HepG2 (cell line): Measurements from ENCODE around the gene CCDC154. TPM values are rescaled to one million over a fixed set of nuclear protein-coding genes. Genes with fewer than 3 reads are reported as not detected.

ENCODE experiments used
- ATAC-seq: fragments of 200-7000 bp; cut with Tn5 transposase; 3 replicates; pipeline ENCODE4 v1.9.1; 2020; ENCODE audit warnings: mild to moderate bottlenecking, moderate library complexity
- BruUV-seq: library from RNA; stranded (reverse); fragments of 400-500 nt; replicated peaks from 2 replicates; lab custom pipeline; 2021; lab: Mats Ljungman, UMichigan
- CTCF ChIA-PET: fragments of 300-600 bp; formaldehyde crosslinking; extraction: SDS; loops from one replicate; lab custom pipeline; 2021; ENCODE audit warnings: low total read pairs, inconsistent platforms, low intra/inter-chr PET ratio; lab: Yijun Ruan, JAX
- POLR2A ChIA-PET: fragments of 350-600 bp; sonication (Branson Sonifier 250); formaldehyde crosslinking; loops from one replicate; lab custom pipeline; 2020; ENCODE audit warnings: antibody characterized with exemption, inconsistent platforms; lab: Yijun Ruan, JAX
- DNase-seq: peaks from one replicate; pipeline ENCODE4 v3.0.0-alpha.2; 2015; ENCODE audit warnings: low spot score
- FAIRE-seq: peaks from 3 replicates; lab custom pipeline; 2011; peaks lifted over from hg19 to GRCh38; lab: Jason Lieb, UNC
- H2AFZ ChIP-seq: one replicate; pipeline ENCODE4 v1.6.1; 2011; ENCODE audit warnings: low read length, inconsistent platforms
- H3K27ac ChIP-seq: fragments of 300-600 bp; 3 replicates; pipeline ENCODE4 v1.8.0; 2011; ENCODE audit warnings: mixed run types, mild to moderate bottlenecking, mixed read lengths, low read length, inconsistent platforms; ENCODE audit not compliant: insufficient read depth; ENCODE audit errors: extremely low read length
- H3K27me3 ChIP-seq, 2 experiments: fragments of 200-600 bp in 1 of 2; 2 replicates in 1 of 2; 3 replicates in 1 of 2; pipeline versions ENCODE4 v1.6.0 to v1.8.0; 2011; ENCODE audit warnings: low read length in 2 of 2, mild to moderate bottlenecking in 2 of 2, moderate library complexity in 2 of 2, inconsistent platforms in 1 of 2; ENCODE audit not compliant: insufficient read depth in 2 of 2, control insufficient read depth in 1 of 2
- H3K36me3 ChIP-seq, 2 experiments: fragments of 200-600 bp in 1 of 2; replicated peaks in 1 of 2; 2 replicates in 1 of 2; 3 replicates in 1 of 2; pipeline versions ENCODE4 v1.5.1 to v1.8.0; 2011; ENCODE audit warnings: low read length in 2 of 2, inconsistent platforms in 1 of 2; ENCODE audit not compliant: insufficient read depth in 2 of 2, control insufficient read depth in 1 of 2
- H3K4me1 ChIP-seq: 2 replicates; pipeline ENCODE4 v1.5.1; 2012; ENCODE audit warnings: low read length, inconsistent platforms; ENCODE audit not compliant: insufficient read depth
- H3K4me2 ChIP-seq: 2 replicates; pipeline ENCODE4 v1.6.0; 2011; ENCODE audit warnings: low read depth, low read length, inconsistent platforms
- H3K4me3 ChIP-seq, 3 experiments: fragments of 200-600 bp in 1 of 3; sonication (generic), shearing (Covaris generic) in 1 of 3; replicated peaks in 1 of 3; 2 replicates each; pipeline ENCODE4 v1.5.1; 2011 to 2016; ENCODE audit warnings: low read length in 3 of 3, inconsistent platforms in 2 of 3, low read depth in 2 of 3, mild to moderate bottlenecking in 2 of 3, control low read depth in 1 of 3, mixed read lengths in 1 of 3; ENCODE audit not compliant: insufficient read depth in 1 of 3
- H3K79me2 ChIP-seq: one replicate; pipeline ENCODE4 v1.6.1; 2011; ENCODE audit warnings: low read length, inconsistent platforms; ENCODE audit not compliant: insufficient read depth
- H3K9ac ChIP-seq: 2 replicates; pipeline ENCODE4 v1.6.0; 2011; ENCODE audit warnings: mild to moderate bottlenecking, low read depth, low read length, inconsistent platforms; ENCODE audit not compliant: insufficient read depth
- H3K9me3 ChIP-seq: 2 replicates; pipeline ENCODE4 v1.5.1; 2012; ENCODE audit warnings: mild to moderate bottlenecking, low read length
- H4K20me1 ChIP-seq: 2 replicates; pipeline ENCODE4 v1.6.0; 2011; ENCODE audit warnings: inconsistent platforms, mild to moderate bottlenecking, low read length, moderate library complexity; ENCODE audit not compliant: insufficient read depth
- ARHGAP35 ChIP-seq: sonication (generic); formaldehyde crosslinking; IDR thresholded peaks from 2 replicates; pipeline ENCODE4 v1.9.0; 2022; ENCODE audit warnings: mild to moderate bottlenecking, inconsistent platforms, moderate library complexity, missing genetic modification reagents, borderline replicate concordance
- CEBPB ChIP-seq: IDR thresholded peaks from 2 replicates; pipeline ENCODE4 v1.6.1; 2011; ENCODE audit warnings: low read depth, low read length, improper control_type of control experiment, borderline replicate concordance
- FOXC1 ChIP-seq: sonication (generic); formaldehyde crosslinking; IDR thresholded peaks from 2 replicates; pipeline ENCODE4 v1.8.0; 2022; ENCODE audit warnings: mild to moderate bottlenecking, missing genetic modification reagents, borderline replicate concordance
- PHF21A ChIP-seq: sonication (generic); formaldehyde crosslinking; IDR thresholded peaks from 2 replicates; pipeline ENCODE4 v1.5.0; 2020; ENCODE audit warnings: mild to moderate bottlenecking, missing genetic modification reagents
- SPEN ChIP-seq: sonication (generic); formaldehyde crosslinking; IDR thresholded peaks from 2 replicates; pipeline ENCODE4 v1.5.1; 2020; ENCODE audit warnings: low read depth, mild to moderate bottlenecking, missing genetic modification reagents
- XBP1 ChIP-seq: sonication (generic); formaldehyde crosslinking; IDR thresholded peaks from 2 replicates; pipeline ENCODE4 v1.5.0; 2020; ENCODE audit warnings: missing genetic modification reagents
- ZNF362 ChIP-seq: sonication (generic); formaldehyde crosslinking; IDR thresholded peaks from 2 replicates; pipeline ENCODE4 v1.4.0; 2020; ENCODE audit warnings: missing genetic modification reagents, mild to moderate bottlenecking, borderline replicate concordance
- ZNF768 ChIP-seq: sonication (generic); formaldehyde crosslinking; IDR thresholded peaks from 2 replicates; pipeline ENCODE4 v1.4.0; 2020; ENCODE audit warnings: missing genetic modification reagents
- WGBS: methylation state at CpG from one replicate; pipeline ENCODE4 v1.1.6; 2017; ENCODE audit warnings: low lambda C conversion rate; 5-methylcytosine and 5-hydroxymethylcytosine counted together
- in situ Hi-C: cut with HindIII; loops from 2 replicates; pipeline ENCODE4 v1.10.0; 2017; ENCODE audit warnings: low pct_unique_long_range_greater_than_20kb; ENCODE audit not compliant: extremely low pct_ligation_motif_present
- intact Hi-C: fragments of 100-400 bp; cut with micrococcal nuclease; formaldehyde crosslinking; loops from one replicate; pipeline ENCODE4 v1.10.0; 2022; ENCODE audit not compliant: unreplicated experiment
- polyA plus RNA-seq, 8 experiments: library from polyadenylated mRNA; depleted of rRNA in 3 of 8; stranded (reverse) in 7 of 8; unstranded in 1 of 8; fragments of >200 nt; fragmentation: Illumina TruSeq in 4 of 8; extraction: Trizol in 4 of 8; gene quantifications; 2 replicates each; pipeline versions ENCODE4 v1.2.1 to v1.2.3, GENCODE V29; 2011 to 2016; ENCODE audit warnings: low read depth in 4 of 8, missing spikeins in 1 of 8, mixed read lengths in 1 of 8; ENCODE audit not compliant: insufficient read depth in 1 of 8
- total RNA-seq, 5 experiments: library from RNA; depleted of rRNA; stranded (reverse); fragments of >200 nt; fragmentation: Illumina TruSeq; extraction: Trizol; gene quantifications; 2 replicates each; pipeline ENCODE4 v1.2.3, GENCODE V29; 2016; ENCODE audit warnings: low read depth in 1 of 5

CCDC154 gene
- total and polyA plus RNA-seq, 2 of the 13 experiments (the other 11 are each of a cell fraction or from before 2014, with no cell fraction given) = 0.92 to 1.5 TPM

- Histone ChIP-seq H3K4me3 (no peak overlapping the region), H3K9me3 (no peaks in the 10 kb centered on the region), H3K27ac (no peak overlapping the region), H2AFZ (no peak overlapping the region), H3K9ac (no peak overlapping the region), H3K79me2 (no peaks in the 10 kb centered on the region), H3K4me1 (no peaks in the 10 kb centered on the region), H3K27me3 (no peaks in the 10 kb centered on the region), H3K4me2 (no peak overlapping the region), H3K36me3 (peaks cover 10 to 11% of the 10 kb centered on the region in 2 experiments; a peak in 4 of 5 replicates), H4K20me1 (no peaks in the 10 kb centered on the region)
- intact Hi-C loops (no loop called here), in situ Hi-C loops (no loop called here)
- BruUV-seq = no TSS peak
- ChIA-PET POLR2A (interaction anchor here (0.6 kb wide), 1 partner anchor 210 kb away, joined by 3 read pairs; the partner anchor contains the start of genes CRAMP1 and IFT140), CTCF (no interaction called here)
- no peak for ATAC-seq
- WGBS = 95% methylated on average over 10 of the region's 13 CpGs
- no peak for FAIRE-seq
- DNase-seq = no peak
- TF ChIP-seq XBP1 (CRISPR knock-in tag) = no peak
- peak; percentile 66 for TF ChIP-seq CEBPB
- TF ChIP-seq PHF21A (CRISPR knock-in tag) = no peak
- no peak for TF ChIP-seq ZNF768 (CRISPR knock-in tag)
- TF ChIP-seq FOXC1 = no peak
- TF ChIP-seq ZNF362 = no peak
- TF ChIP-seq ARHGAP35 = no peak
- no peak for TF ChIP-seq SPEN
Measured at GRCh38 chr16:1401758-1402154, 42.6 kb downstream of the CCDC154 start.
